GM18951 (cell line): Measurements from ENCODE around the gene ABLIM2.

Experiments
- POLR2A ChIP-seq: IDR thresholded peaks from 4 replicates; pipeline ENCODE4 v1.6.1; 2011; ENCODE audit warnings: mild to moderate bottlenecking; ENCODE audit not compliant: insufficient read length, insufficient read depth; ENCODE audit errors: extremely low read depth
- in situ Hi-C: fragments of 300-500 bp; cut with MboI; formaldehyde crosslinking; loops from one replicate; pipeline ENCODE4 v1.12.0; 2022; ENCODE audit warnings: low sequenced_read_pairs, mixed read lengths, inconsistent platforms; ENCODE audit not compliant: unreplicated experiment

The ABLIM2 gene

GRCh38 chr4:8174970-8175369 is 16.4 kb upstream of the ABLIM2 start:
- in situ Hi-C loops: no loop called here
- no peak for TF ChIP-seq POLR2A

GRCh38 chr4:8173492-8174242 is 15.1 kb upstream of the ABLIM2 start:
- in situ Hi-C loops: no loop called here
- TF ChIP-seq POLR2A: no peak

DNA sequence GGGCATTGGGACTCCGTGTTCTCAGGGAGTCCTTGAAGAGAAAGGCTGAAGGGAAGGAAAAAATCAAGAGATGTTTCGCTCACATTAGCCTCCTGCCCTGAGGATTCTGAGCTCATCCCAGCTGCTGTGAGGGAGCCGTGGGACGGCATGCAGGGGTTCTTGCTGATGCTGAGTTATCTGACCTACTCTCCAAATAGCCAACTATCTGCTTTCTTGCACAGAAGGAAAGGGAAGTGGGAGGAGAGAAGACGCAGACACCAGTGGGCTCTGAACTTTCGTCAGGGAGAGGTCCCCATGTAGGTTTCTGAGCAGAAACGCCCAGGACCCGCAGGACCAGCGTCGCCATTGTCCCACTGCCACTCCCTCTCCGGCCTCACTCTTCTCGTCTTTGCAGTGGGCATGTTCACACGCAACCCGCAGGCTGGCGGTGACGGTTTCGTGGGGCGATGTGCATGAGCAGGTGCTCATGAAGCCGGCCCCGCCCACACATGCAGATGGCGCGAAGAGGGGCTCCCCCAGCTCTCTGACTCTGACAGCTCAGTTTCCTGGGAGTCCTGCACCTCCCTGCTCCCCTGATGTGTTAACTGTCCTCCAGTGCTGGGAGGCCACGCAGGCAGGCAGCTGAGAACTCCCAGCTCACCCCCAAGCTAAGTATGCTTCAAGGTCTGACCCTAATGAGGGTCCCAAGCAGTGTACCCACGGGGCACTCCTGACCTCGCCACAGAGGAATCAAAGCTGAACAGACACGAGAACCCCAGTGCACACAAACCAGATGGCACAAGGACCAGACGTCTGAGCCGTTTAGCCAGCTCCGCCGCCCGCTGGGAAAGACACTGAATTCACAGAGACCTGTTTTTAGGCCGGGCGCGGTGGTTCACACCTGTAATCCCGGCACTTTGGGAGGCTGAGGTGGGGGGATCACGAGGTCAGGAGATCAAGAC is 13.6 kb upstream of the ABLIM2 start:
- in situ Hi-C loops: no loop called here
- no peak for TF ChIP-seq POLR2A

DNA sequence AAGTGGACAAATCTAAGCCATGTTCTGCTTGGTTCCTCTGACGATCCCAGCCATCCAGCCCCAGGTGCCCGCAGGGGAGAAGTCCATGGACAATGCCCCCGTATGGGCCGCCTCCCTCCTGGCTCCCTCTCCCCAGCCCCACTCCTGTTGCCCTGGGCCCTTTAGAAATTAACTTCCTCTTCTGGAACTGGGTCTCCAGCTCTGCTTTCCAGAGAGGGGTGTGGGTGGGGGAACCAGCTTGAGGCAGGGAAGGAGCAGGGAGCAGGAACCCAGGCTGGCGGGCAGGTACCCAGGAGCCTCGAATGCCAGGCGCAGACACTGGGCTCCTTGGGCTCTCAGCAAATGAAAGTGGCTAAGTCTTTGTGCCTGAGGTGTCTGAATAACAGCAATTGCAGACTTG is 12.7 kb upstream of the ABLIM2 start:
- in situ Hi-C loops: no loop called here
- no peak for TF ChIP-seq POLR2A

GRCh38 chr4:8170341-8170740 is 11.7 kb upstream of the ABLIM2 start:
- in situ Hi-C loops: no loop called here
- no peak for TF ChIP-seq POLR2A

DNA sequence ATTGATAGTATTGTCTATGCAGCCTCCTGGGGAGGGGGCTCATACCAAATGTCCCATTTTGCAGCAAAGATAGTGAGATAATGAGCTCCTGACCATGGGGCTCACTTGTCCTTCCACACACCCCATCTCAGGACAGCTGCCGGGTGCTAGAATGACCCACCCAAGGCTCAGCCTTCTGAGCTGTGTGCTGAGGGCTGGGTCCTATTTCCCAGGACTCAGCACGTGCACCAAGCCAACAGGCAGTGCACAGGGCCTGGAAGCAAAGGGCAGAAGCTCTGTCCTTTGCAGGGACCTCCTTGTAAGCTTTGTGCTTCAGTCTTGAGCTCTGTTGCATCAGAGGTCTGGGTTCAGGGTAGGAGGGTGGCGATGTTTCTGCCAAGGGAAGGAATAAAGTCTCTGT is 11.2 kb upstream of the ABLIM2 start:
- no peak for TF ChIP-seq POLR2A
- in situ Hi-C loops: no loop called here

GRCh38 chr4:8168832-8169598 is 10.4 kb upstream of the ABLIM2 start:
- in situ Hi-C loops: no loop called here
- no peak for TF ChIP-seq POLR2A

- in situ Hi-C loops: no loop called here
These were observed 9.6 kb upstream of the ABLIM2 start for GRCh38 chr4:8168232-8168631.

DNA sequence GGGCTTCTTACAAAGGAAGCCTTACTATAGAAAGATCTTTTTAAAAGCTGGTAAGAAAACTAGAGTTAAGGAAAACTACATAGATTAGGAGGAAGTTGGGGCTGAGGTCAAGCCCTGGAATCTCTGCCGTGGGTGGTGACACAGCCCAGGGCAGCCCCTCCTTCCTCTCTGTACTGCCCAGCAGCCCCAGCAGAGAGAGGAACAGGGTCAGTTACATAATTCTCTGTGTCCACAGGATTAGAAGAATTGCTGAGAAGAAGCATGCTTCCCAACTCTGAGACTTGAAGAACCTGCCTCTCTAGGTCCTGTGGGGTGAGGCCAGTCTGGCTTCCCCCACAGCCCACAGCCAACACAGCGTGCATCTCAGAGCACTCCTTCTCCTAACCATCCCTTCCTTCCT is 9.2 kb upstream of the ABLIM2 start:
- no peak for TF ChIP-seq POLR2A
- in situ Hi-C loops: no loop called here

More at GRCh38 chr4:8168232-8168631, 9.6 kb upstream of the ABLIM2 start:
- TF ChIP-seq POLR2A: no peak

GRCh38 chr4:8167291-8167690 is 8.7 kb upstream of the ABLIM2 start:
- in situ Hi-C loops: no loop called here
- TF ChIP-seq POLR2A: no peak

GRCh38 chr4:8165374-8165896 is 6.8 kb upstream of the ABLIM2 start:
- in situ Hi-C loops: no loop called here
- TF ChIP-seq POLR2A: no peak

GRCh38 chr4:8164687-8165086 is 6.1 kb upstream of the ABLIM2 start:
- in situ Hi-C loops: no loop called here
- no peak for TF ChIP-seq POLR2A

GRCh38 chr4:8164194-8164565 is 5.6 kb upstream of the ABLIM2 start:
- in situ Hi-C loops: no loop called here
- TF ChIP-seq POLR2A: no peak
